Stimulated activated CD8-positive, alpha-beta memory T cell treated with anti-CD3 and anti-CD28 coated beads, Interleukin-7, amount 100 ng/mL, for 1 hour (primary cell): ENCODE data around the gene SCN3A.

ENCODE experiments used
- DNase-seq, 2 donors: peaks; one replicate each; pipeline ENCODE4 v3.0.0-alpha.2; 2020; ENCODE audit warnings: low read depth in 2 of 2

SCN3A gene

GRCh38 chr2:165203689-165204559, at the start of gene SCN3A:
Gene SCN3A, minus strand, starts transcription at chr2:165204050. Its CDS starts 27,656 bp downstream, at chr2:165176394.
- DNase-seq, result no peak

GRCh38 chr2:165253178-165253577, 49.3 kb upstream of the SCN3A start:
- no peak for DNase-seq

GRCh38 chr2:165251366-165251765, 47.5 kb upstream of the SCN3A start:
- no peak for DNase-seq

- no peak for DNase-seq
Observed at GRCh38 chr2:165248238-165248637, 44.4 kb upstream of the SCN3A start.

GRCh38 chr2:165245081-165245793, 41.4 kb upstream of the SCN3A start:
- DNase-seq, result no peak

GRCh38 chr2:165240916-165241315, 37.1 kb upstream of the SCN3A start:
- DNase-seq, result no peak

- DNase-seq, result no peak
Observed at GRCh38 chr2:165239856-165240515, 36.1 kb upstream of the SCN3A start.

GRCh38 chr2:165239230-165239629, 35.4 kb upstream of the SCN3A start, which contains the start of gene SCN2A:
Gene SCN2A, plus strand, starts transcription at chr2:165239414. Its CDS starts 56,410 bp downstream, at chr2:165295824.
- no peak for DNase-seq

GRCh38 chr2:165238295-165238694, 34.4 kb upstream of the SCN3A start:
- DNase-seq, result no peak

- DNase-seq, result no peak
Observed at GRCh38 chr2:165237056-165237455, 33.2 kb upstream of the SCN3A start.

GRCh38 chr2:165227571-165227970, 23.7 kb upstream of the SCN3A start:
- DNase-seq, result no peak

GRCh38 chr2:165224941-165225340, 21.1 kb upstream of the SCN3A start:
- DNase-seq, result no peak

GRCh38 chr2:165219481-165219880, 15.6 kb upstream of the SCN3A start:
- DNase-seq, result no peak

- no peak for DNase-seq
Observed at GRCh38 chr2:165214093-165214492, 10.2 kb upstream of the SCN3A start.

GRCh38 chr2:165208094-165208493, 4.2 kb upstream of the SCN3A start:
- no peak for DNase-seq

GRCh38 chr2:165205865-165206264, 2.0 kb upstream of the SCN3A start:
- no peak for DNase-seq

GRCh38 chr2:165202239-165202638, 1.6 kb downstream of the SCN3A start:
- no peak for DNase-seq

- DNase-seq, result no peak
Observed at GRCh38 chr2:165198181-165198580, 5.7 kb downstream of the SCN3A start.

GRCh38 chr2:165197346-165197745, 6.5 kb downstream of the SCN3A start:
- no peak for DNase-seq

GRCh38 chr2:165196411-165196810, 7.4 kb downstream of the SCN3A start:
- no peak for DNase-seq

GRCh38 chr2:165193178-165193777, 10.6 kb downstream of the SCN3A start:
- no peak for DNase-seq

GRCh38 chr2:165192729-165193128, 11.1 kb downstream of the SCN3A start:
- no peak for DNase-seq
